ENCODE data around the gene VPS13D.

Gene VPS13D

GRCh38 chr1:12554521-12555305 is 324.9 kb downstream of the VPS13D start:
- no peak for DNase-seq (ENCODE audit: low spot score)

GRCh38 chr1:12555411-12556367 is 325.9 kb downstream of the VPS13D start:
- DNase-seq (ENCODE audit: low spot score), result no peak

GRCh38 chr1:12556368-12556930 is 326.6 kb downstream of the VPS13D start:
- no peak for DNase-seq (ENCODE audit: low spot score)

GRCh38 chr1:12556957-12557935 is 327.4 kb downstream of the VPS13D start:
- DNase-seq (ENCODE audit: low spot score), result no peak

GRCh38 chr1:12561121-12561520 is 331.3 kb downstream of the VPS13D start:
- no peak for DNase-seq (ENCODE audit: low spot score)
